HEK293 (cell line): ENCODE measurements around the gene TMEM19.

Experiments
- CTCF ChIA-PET: fragments of 350-600 bp; formaldehyde crosslinking; extraction: SDS; loops from one replicate; lab custom pipeline; 2021; ENCODE audit warnings: antibody characterized with exemption; lab: Yijun Ruan, JAX
- POLR2A ChIA-PET: fragments of 300-600 bp; formaldehyde crosslinking; extraction: SDS; loops from one replicate; lab custom pipeline; 2020; ENCODE audit warnings: antibody characterized with exemption, inconsistent platforms; lab: Yijun Ruan, JAX
- H3K27ac ChIP-seq: fragments of 200-500 bp; sonication (Bioruptor generic); 2 replicates; pipeline ENCODE4 v1.5.1; 2014; ENCODE audit warnings: low read depth, low read length, control low read depth, inconsistent platforms; ENCODE audit errors: extremely low read depth
- H3K36me3 ChIP-seq, 2 experiments: fragments of 200-500 bp in 1 of 2; sonication (Bioruptor generic) in 1 of 2; 1 replicate in 1 of 2; 2 replicates in 1 of 2; pipeline ENCODE4 v1.5.1; 2014 to 2017; ENCODE audit warnings: inconsistent platforms in 2 of 2, low read length in 2 of 2; ENCODE audit not compliant: control insufficient read depth in 2 of 2, insufficient read depth in 1 of 2
- H3K4me1 ChIP-seq: fragments of 200-500 bp; sonication (Bioruptor generic); 2 replicates; pipeline ENCODE4 v1.5.1; 2014; ENCODE audit warnings: mild to moderate bottlenecking, low read length, inconsistent platforms; ENCODE audit not compliant: control insufficient read depth, insufficient read depth
- H3K4me3 ChIP-seq: 2 replicates; pipeline ENCODE4 v1.5.1; 2011; ENCODE audit warnings: low read depth, mild to moderate bottlenecking, control low read depth, low read length, moderate library complexity
- H3K9me3 ChIP-seq: fragments of 200-500 bp; sonication (Bioruptor generic); 2 replicates; pipeline ENCODE4 v1.5.1; 2014; ENCODE audit warnings: low read depth, low read length, inconsistent platforms; ENCODE audit not compliant: control insufficient read depth, insufficient read depth
- BCL11B ChIP-seq: fragments of 450-650 bp; formaldehyde crosslinking; IDR thresholded peaks from 2 replicates; pipeline ENCODE4 v1.5.1; 2016; ENCODE audit warnings: low read depth, missing biosample characterization, missing genetic modification characterization
- EGR2 ChIP-seq: fragments of 450-650 bp; formaldehyde crosslinking; IDR thresholded peaks from 2 replicates; pipeline ENCODE4 v1.5.1; 2016; ENCODE audit warnings: low read depth, missing biosample characterization, missing genetic modification characterization
- GLIS1 ChIP-seq: fragments of 450-650 bp; formaldehyde crosslinking; IDR thresholded peaks from 2 replicates; pipeline ENCODE4 v1.5.1; 2016; ENCODE audit warnings: missing biosample characterization, missing genetic modification characterization
- KLF8 ChIP-seq: fragments of 450-650 bp; formaldehyde crosslinking; IDR thresholded peaks from 2 replicates; pipeline ENCODE4 v1.5.1; 2016; ENCODE audit warnings: missing biosample characterization, missing genetic modification characterization
- MYNN ChIP-seq: fragments of 450-650 bp; formaldehyde crosslinking; IDR thresholded peaks from 2 replicates; pipeline ENCODE4 v1.5.1; 2016; ENCODE audit warnings: missing biosample characterization, missing genetic modification characterization, borderline replicate concordance
- SP3 ChIP-seq: fragments of 450-650 bp; formaldehyde crosslinking; IDR thresholded peaks from 2 replicates; pipeline ENCODE4 v1.5.1; 2016; ENCODE audit warnings: missing biosample characterization, missing genetic modification characterization
- YY1 ChIP-seq: fragments of 450-650 bp; formaldehyde crosslinking; IDR thresholded peaks from 2 replicates; pipeline ENCODE4 v1.5.1; 2018; ENCODE audit warnings: missing biosample characterization, missing genetic modification characterization
- ZBTB20 ChIP-seq: fragments of 450-650 bp; formaldehyde crosslinking; IDR thresholded peaks from 2 replicates; pipeline ENCODE4 v1.5.1; 2016; ENCODE audit warnings: missing biosample characterization, missing genetic modification characterization
- ZBTB21 ChIP-seq: fragments of 450-650 bp; formaldehyde crosslinking; IDR thresholded peaks from 2 replicates; pipeline ENCODE4 v1.5.1; 2017; ENCODE audit warnings: missing biosample characterization, missing genetic modification characterization
- ZFP41 ChIP-seq: fragments of 450-650 bp; formaldehyde crosslinking; IDR thresholded peaks from 2 replicates; pipeline ENCODE4 v1.5.1; 2016; ENCODE audit warnings: missing biosample characterization, missing genetic modification characterization, borderline replicate concordance
- ZNF10 ChIP-seq: fragments of 450-650 bp; formaldehyde crosslinking; IDR thresholded peaks from 2 replicates; pipeline ENCODE4 v1.5.1; 2017; ENCODE audit warnings: missing biosample characterization, missing genetic modification characterization
- ZNF121 ChIP-seq: fragments of 450-650 bp; formaldehyde crosslinking; IDR thresholded peaks from 2 replicates; pipeline ENCODE4 v1.5.1; 2016; ENCODE audit warnings: missing biosample characterization, missing genetic modification characterization
- ZNF174 ChIP-seq: fragments of 450-650 bp; formaldehyde crosslinking; IDR thresholded peaks from 2 replicates; pipeline ENCODE4 v1.5.0; 2017; ENCODE audit warnings: missing biosample characterization, mild to moderate bottlenecking, missing genetic modification characterization
- ZNF2 ChIP-seq: fragments of 450-650 bp; formaldehyde crosslinking; IDR thresholded peaks from 2 replicates; pipeline ENCODE4 v1.5.1; 2016; ENCODE audit warnings: missing biosample characterization, missing genetic modification characterization
- ZNF24 ChIP-seq: fragments of 450-650 bp; formaldehyde crosslinking; IDR thresholded peaks from 2 replicates; pipeline ENCODE4 v1.5.1; 2016; ENCODE audit warnings: missing biosample characterization, missing genetic modification characterization
- ZNF324 ChIP-seq: fragments of 450-650 bp; formaldehyde crosslinking; IDR thresholded peaks from 2 replicates; pipeline ENCODE4 v1.5.1; 2016; ENCODE audit warnings: missing biosample characterization, missing genetic modification characterization
- ZNF350 ChIP-seq: fragments of 450-650 bp; formaldehyde crosslinking; IDR thresholded peaks from 2 replicates; pipeline ENCODE4 v1.5.0; 2017; ENCODE audit warnings: missing biosample characterization, mild to moderate bottlenecking, missing genetic modification characterization
- ZNF37A ChIP-seq: fragments of 450-650 bp; IDR thresholded peaks from 2 replicates; pipeline ENCODE4 v1.5.1; 2018; ENCODE audit warnings: missing biosample characterization, missing genetic modification characterization
- ZNF394 ChIP-seq: fragments of 450-650 bp; formaldehyde crosslinking; IDR thresholded peaks from 2 replicates; pipeline ENCODE4 v1.5.1; 2016; ENCODE audit warnings: missing biosample characterization, missing genetic modification characterization, mild to moderate bottlenecking, moderate library complexity, borderline replicate concordance
- ZNF423 ChIP-seq: fragments of 450-650 bp; formaldehyde crosslinking; IDR thresholded peaks from 2 replicates; pipeline ENCODE4 v1.5.1; 2016; ENCODE audit warnings: missing biosample characterization, missing genetic modification characterization
- ZNF521 ChIP-seq: fragments of 450-650 bp; formaldehyde crosslinking; IDR thresholded peaks from 2 replicates; pipeline ENCODE4 v1.5.1; 2017; ENCODE audit warnings: missing biosample characterization, mild to moderate bottlenecking, missing genetic modification characterization
- ZNF548 ChIP-seq: fragments of 450-650 bp; formaldehyde crosslinking; IDR thresholded peaks from 2 replicates; pipeline ENCODE4 v1.5.1; 2016; ENCODE audit warnings: missing biosample characterization, missing genetic modification characterization
- ZNF580 ChIP-seq: fragments of 450-650 bp; formaldehyde crosslinking; IDR thresholded peaks from 2 replicates; pipeline ENCODE4 v1.5.1; 2016; ENCODE audit warnings: missing biosample characterization, missing genetic modification characterization
- ZNF776 ChIP-seq: fragments of 450-650 bp; formaldehyde crosslinking; IDR thresholded peaks from 2 replicates; pipeline ENCODE4 v1.5.0; 2017; ENCODE audit warnings: missing biosample characterization, missing genetic modification characterization, borderline replicate concordance
- TF ChIP-seq, protein P1 (sequence below): fragments of 450-650 bp; formaldehyde crosslinking; IDR thresholded peaks from 2 replicates; pipeline ENCODE4 v1.5.1; 2016; ENCODE audit warnings: missing biosample characterization, missing genetic modification characterization
- TF ChIP-seq, protein P2 (sequence below): fragments of 450-650 bp; formaldehyde crosslinking; IDR thresholded peaks from 2 replicates; pipeline ENCODE4 v1.5.1; 2016; ENCODE audit warnings: missing biosample characterization, missing genetic modification characterization, borderline replicate concordance

The TMEM19 gene

DNA sequence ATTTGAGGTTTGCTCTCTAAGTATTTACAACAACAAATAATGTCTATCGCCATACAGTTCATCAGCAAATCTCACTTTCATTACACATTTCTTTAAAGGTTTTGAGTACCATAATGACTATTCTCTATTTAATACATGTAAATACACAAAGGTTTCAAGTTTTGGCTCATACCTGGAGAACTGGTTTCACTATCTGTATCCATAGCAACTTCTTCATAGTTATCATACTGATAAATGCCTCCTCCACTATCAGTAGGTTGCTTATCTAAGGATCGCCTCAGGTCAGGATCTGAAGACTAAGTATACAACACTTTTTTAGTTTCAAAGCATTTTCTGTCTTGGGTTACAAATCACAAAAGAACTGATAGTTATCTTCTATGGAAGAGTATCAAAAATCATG lies 43.6 kb upstream of the TMEM19 start:
- H3K36me3 ChIP-seq, result peaks cover 56 to 79% of the 10 kb centered on the region in 2 experiments
- ChIA-PET POLR2A (no interaction called here), CTCF (interaction anchor here (0.5 to 1.1 kb wide), 2 partner anchors 94 to 105 kb away, joined by 3 to 6 read pairs; no protein-coding TSS in a partner anchor)

GRCh38 chr12:71645268-71645667 lies 40.6 kb upstream of the TMEM19 start:
- Histone ChIP-seq H3K36me3 (peaks cover 57 to 78% of the 10 kb centered on the region in 2 experiments), H3K4me1 (no peaks in the 10 kb centered on the region), H3K4me3 (no peak overlapping the region), H3K27ac (no peak overlapping the region), H3K9me3 (no peaks in the 10 kb centered on the region)
- ChIA-PET POLR2A (no interaction called here), CTCF (interaction anchor here (0.7 to 2.7 kb wide), 3 partner anchors 9 to 202 kb away, joined by 3 to 21 read pairs (median 3); no protein-coding TSS in a partner anchor)
- TF ChIP-seq YY1 (tag by site-specific recombination), result no peak
- no peak for TF ChIP-seq ZNF324 (tag by site-specific recombination)

More for the DNA sequence above, 43.6 kb upstream of the TMEM19 start:
- no peaks in the 10 kb centered on the region for H3K4me1 ChIP-seq
- no peak overlapping the region for H3K4me3 ChIP-seq
- H3K27ac ChIP-seq, result no peak overlapping the region
- no peaks in the 10 kb centered on the region for H3K9me3 ChIP-seq
- no peak for TF ChIP-seq ZNF548
- no peak for TF ChIP-seq YY1 (tag by site-specific recombination)
- TF ChIP-seq ZNF2 (tag by site-specific recombination), result no peak
- TF ChIP-seq ZNF776 (tag by site-specific recombination), result no peak
- TF ChIP-seq ZNF24 (tag by site-specific recombination), result no peak
- TF ChIP-seq ZNF521 (tag by site-specific recombination), result no peak
- TF ChIP-seq MYNN, result no peak
- TF ChIP-seq ZBTB20 (tag by site-specific recombination), result no peak
- TF ChIP-seq BCL11B (tag by site-specific recombination), result no peak
- no peak for TF ChIP-seq ZNF350 (tag by site-specific recombination)
- TF ChIP-seq ZNF580 (tag by site-specific recombination), result no peak
- TF ChIP-seq, protein P1, sequence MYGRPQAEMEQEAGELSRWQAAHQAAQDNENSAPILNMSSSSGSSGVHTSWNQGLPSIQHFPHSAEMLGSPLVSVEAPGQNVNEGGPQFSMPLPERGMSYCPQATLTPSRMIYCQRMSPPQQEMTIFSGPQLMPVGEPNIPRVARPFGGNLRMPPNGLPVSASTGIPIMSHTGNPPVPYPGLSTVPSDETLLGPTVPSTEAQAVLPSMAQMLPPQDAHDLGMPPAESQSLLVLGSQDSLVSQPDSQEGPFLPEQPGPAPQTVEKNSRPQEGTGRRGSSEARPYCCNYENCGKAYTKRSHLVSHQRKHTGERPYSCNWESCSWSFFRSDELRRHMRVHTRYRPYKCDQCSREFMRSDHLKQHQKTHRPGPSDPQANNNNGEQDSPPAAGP (tag by site-specific recombination), result no peak
- no peak for TF ChIP-seq ZNF37A
- TF ChIP-seq KLF8 (tag by site-specific recombination), result no peak
- TF ChIP-seq, protein P2, sequence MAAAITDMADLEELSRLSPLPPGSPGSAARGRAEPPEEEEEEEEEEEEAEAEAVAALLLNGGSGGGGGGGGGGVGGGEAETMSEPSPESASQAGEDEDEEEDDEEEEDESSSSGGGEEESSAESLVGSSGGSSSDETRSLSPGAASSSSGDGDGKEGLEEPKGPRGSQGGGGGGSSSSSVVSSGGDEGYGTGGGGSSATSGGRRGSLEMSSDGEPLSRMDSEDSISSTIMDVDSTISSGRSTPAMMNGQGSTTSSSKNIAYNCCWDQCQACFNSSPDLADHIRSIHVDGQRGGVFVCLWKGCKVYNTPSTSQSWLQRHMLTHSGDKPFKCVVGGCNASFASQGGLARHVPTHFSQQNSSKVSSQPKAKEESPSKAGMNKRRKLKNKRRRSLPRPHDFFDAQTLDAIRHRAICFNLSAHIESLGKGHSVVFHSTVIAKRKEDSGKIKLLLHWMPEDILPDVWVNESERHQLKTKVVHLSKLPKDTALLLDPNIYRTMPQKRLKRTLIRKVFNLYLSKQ (tag by site-specific recombination), result no peak
- TF ChIP-seq SP3 (tag by site-specific recombination), result no peak
- TF ChIP-seq EGR2 (tag by site-specific recombination), result no peak

DNA sequence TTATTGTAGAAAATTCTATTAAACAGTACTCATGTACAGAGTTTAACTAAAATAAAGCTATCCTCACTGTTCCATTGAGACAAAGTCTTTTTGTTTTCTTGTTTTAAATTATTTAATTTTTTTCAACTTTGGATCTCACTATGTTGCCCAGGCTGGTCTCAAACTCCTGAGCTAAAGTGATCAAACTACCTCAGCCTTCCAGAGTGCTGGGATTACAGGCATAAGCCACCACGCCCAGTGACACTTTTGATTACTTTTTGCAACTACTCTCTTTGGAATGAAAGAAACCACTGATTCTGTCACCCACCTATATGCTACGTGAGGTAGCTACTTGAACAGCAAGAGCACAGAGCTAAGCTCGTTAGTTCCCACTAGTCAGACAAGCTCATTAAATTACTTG lies 39.4 kb upstream of the TMEM19 start:
- Histone ChIP-seq H3K4me1 (no peaks in the 10 kb centered on the region), H3K4me3 (no peak overlapping the region), H3K36me3 (peaks cover 52 to 76% of the 10 kb centered on the region in 2 experiments), H3K9me3 (no peaks in the 10 kb centered on the region), H3K27ac (no peak overlapping the region)
- ChIA-PET POLR2A (interaction anchor here (0.8 to 0.9 kb wide), 2 partner anchors 16 to 108 kb away, joined by 3 read pairs; partner anchors contain the start of gene RAB21), CTCF (interaction anchor here (0.6 to 2.7 kb wide), 6 partner anchors 10 to 1299 kb away, joined by 3 to 21 read pairs (median 4); no protein-coding TSS in a partner anchor)
- TF ChIP-seq ZNF10 (tag by site-specific recombination) (no peak), ZNF174 (no peak), ZFP41 (tag by site-specific recombination) (no peak), ZBTB21 (tag by site-specific recombination) (no peak), ZNF423 (tag by site-specific recombination) (no peak), ZNF394 (no peak), GLIS1 (no peak), ZNF121 (tag by site-specific recombination) (peak; percentile 78)
